MCF 10A (cell line): Measurements from ENCODE around the gene FAM83E. TPM values are rescaled to one million over a fixed set of nuclear protein-coding genes. Genes with fewer than 3 reads are reported as not detected.
"Not testable (repeated sequence)": the region's sequence is repeated elsewhere in the genome, so short reads cannot be mapped to it uniquely, and the experiment has no call there.

Experiments used
- BruUV-seq: library from RNA; stranded (reverse); fragments of 400-500 nt; replicated peaks from 2 replicates; lab custom pipeline; 2021; lab: Mats Ljungman, UMichigan
- CTCF ChIA-PET: fragments of 300-600 bp; sonication (Branson Sonifier 250); formaldehyde crosslinking; extraction: SDS; loops from one replicate; lab custom pipeline; 2021; ENCODE audit warnings: antibody characterized with exemption, inconsistent platforms; lab: Yijun Ruan, JAX
- POLR2A ChIA-PET: fragments of 300-600, 350-650 bp; sonication (Branson Sonifier 250); formaldehyde crosslinking; extraction: SDS; loops from one replicate; lab custom pipeline; 2020; ENCODE audit warnings: antibody characterized with exemption, inconsistent platforms; lab: Yijun Ruan, JAX
- DNase-seq: peaks from one replicate; pipeline ENCODE4 v3.0.0-alpha.2; 2018; ENCODE audit not compliant: unreplicated experiment
- H3K27ac Mint-ChIP-seq: one replicate; pipeline ENCODE4 v1.8.0; 2022; ENCODE audit warnings: mild to moderate bottlenecking, low read depth, mixed read lengths; ENCODE audit not compliant: unreplicated experiment
- H3K27me3 Mint-ChIP-seq: one replicate; pipeline ENCODE4 v1.8.0; 2022; ENCODE audit warnings: mixed read lengths; ENCODE audit not compliant: insufficient read depth, unreplicated experiment
- H3K36me3 Mint-ChIP-seq: one replicate; pipeline ENCODE4 v1.8.0; 2022; ENCODE audit warnings: mild to moderate bottlenecking, moderate library complexity, mixed read lengths; ENCODE audit not compliant: insufficient read depth, unreplicated experiment
- H3K4me1 Mint-ChIP-seq: one replicate; pipeline ENCODE4 v1.8.0; 2022; ENCODE audit warnings: mixed read lengths; ENCODE audit not compliant: insufficient read depth, unreplicated experiment
- H3K4me3 Mint-ChIP-seq: one replicate; pipeline ENCODE4 v1.8.0; 2022; ENCODE audit warnings: mild to moderate bottlenecking, moderate library complexity, mixed read lengths; ENCODE audit not compliant: unreplicated experiment
- H3K9me3 Mint-ChIP-seq: one replicate; pipeline ENCODE4 v1.8.0; 2022; ENCODE audit warnings: mixed read lengths; ENCODE audit not compliant: unreplicated experiment
- intact Hi-C: fragments of 100-400 bp; cut with micrococcal nuclease; formaldehyde crosslinking; loops from 2 replicates; pipeline ENCODE4 v1.14.1; 2022
- total RNA-seq: library from RNA; stranded (reverse); gene quantifications from 2 replicates; pipeline ENCODE4 v1.2.3, GENCODE V29; 2022
- TF ChIP-seq, protein P1 (sequence below): fragments of 200-600 bp; IDR thresholded peaks from one replicate; pipeline ENCODE4 v1.8.0; 2022; ENCODE audit warnings: antibody characterized with exemption, mild to moderate bottlenecking; ENCODE audit not compliant: unreplicated experiment

Gene FAM83E
- total RNA-seq, 1 experiment from 2014 or later = 0.89 TPM

DNA sequence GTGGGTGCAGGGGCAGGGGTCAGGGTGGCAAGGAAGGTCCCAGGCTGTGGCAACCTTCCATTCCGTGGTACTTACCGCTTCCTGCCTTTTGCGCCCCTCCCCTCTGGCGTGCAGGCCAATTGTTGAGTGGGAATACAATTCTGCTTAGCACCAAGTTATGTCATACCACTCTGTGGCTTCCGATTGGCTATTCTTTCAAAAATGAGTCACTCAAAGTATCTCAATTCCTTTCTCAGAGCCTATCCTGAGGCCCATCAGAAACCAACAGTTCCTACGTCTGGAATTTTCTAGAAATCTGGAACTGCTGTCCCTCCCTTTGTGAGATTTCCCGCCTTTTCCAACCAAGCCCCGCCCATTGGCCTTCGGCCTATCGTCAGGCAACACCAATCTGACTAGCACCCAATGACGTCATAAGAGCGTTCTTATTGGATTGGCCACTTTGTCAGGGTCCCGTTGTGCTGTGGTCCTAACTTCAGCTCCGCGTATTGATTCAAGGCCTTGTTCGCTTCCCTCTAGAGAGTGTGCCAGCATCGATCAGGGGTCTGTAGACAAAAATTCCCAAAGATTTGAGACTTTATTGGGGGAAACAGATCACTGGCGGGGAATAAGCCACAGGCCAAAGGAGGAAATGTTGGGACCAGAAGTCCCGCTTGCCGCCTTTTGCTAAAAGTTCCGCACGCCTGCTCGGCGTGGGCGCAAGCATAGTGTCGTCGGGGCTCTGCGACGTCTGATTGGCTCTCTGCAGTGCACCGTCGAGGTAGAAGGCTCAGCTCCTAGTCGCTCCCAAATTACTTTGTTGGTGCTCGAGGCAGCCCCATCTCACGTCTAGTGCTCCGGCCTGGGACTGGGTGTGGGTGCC lies 46.2 kb upstream of the FAM83E start:
- peak; percentile 92 for DNase-seq
- Mint-ChIP-seq H3K27ac (peak overlapping the region; percentile 61), H3K4me3 (peak overlapping the region; percentile 2), H3K9me3 (no peaks in the 10 kb centered on the region), H3K27me3 (no peaks in the 10 kb centered on the region), H3K36me3 (no peaks in the 10 kb centered on the region), H3K4me1 (peaks cover 18% of the 10 kb centered on the region)
- POLR2A ChIA-PET = no interaction called here
- no TSS peak for BruUV-seq
- intact Hi-C loops = no loop called here
- CTCF ChIA-PET = no interaction called here
- TF ChIP-seq, protein P1, sequence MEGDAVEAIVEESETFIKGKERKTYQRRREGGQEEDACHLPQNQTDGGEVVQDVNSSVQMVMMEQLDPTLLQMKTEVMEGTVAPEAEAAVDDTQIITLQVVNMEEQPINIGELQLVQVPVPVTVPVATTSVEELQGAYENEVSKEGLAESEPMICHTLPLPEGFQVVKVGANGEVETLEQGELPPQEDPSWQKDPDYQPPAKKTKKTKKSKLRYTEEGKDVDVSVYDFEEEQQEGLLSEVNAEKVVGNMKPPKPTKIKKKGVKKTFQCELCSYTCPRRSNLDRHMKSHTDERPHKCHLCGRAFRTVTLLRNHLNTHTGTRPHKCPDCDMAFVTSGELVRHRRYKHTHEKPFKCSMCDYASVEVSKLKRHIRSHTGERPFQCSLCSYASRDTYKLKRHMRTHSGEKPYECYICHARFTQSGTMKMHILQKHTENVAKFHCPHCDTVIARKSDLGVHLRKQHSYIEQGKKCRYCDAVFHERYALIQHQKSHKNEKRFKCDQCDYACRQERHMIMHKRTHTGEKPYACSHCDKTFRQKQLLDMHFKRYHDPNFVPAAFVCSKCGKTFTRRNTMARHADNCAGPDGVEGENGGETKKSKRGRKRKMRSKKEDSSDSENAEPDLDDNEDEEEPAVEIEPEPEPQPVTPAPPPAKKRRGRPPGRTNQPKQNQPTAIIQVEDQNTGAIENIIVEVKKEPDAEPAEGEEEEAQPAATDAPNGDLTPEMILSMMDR = no peak

GRCh38 chr19:48659768-48660167 lies 44.9 kb upstream of the FAM83E start:
- no peak overlapping the region for H3K27ac Mint-ChIP-seq
- no peaks in the 10 kb centered on the region for H3K36me3 Mint-ChIP-seq
- TF ChIP-seq, protein P1 = no peak
- POLR2A ChIA-PET = interaction anchor here (0.6 to 0.7 kb wide), 2 partner anchors 12 to 18 kb away, joined by 3 read pairs; no protein-coding TSS in a partner anchor
- H3K27me3 Mint-ChIP-seq = no peaks in the 10 kb centered on the region
- peak; percentile 65 for DNase-seq
- no peak overlapping the region for H3K4me3 Mint-ChIP-seq
- H3K9me3 Mint-ChIP-seq = no peaks in the 10 kb centered on the region
- intact Hi-C loops = no loop called here
- peaks cover 18% of the 10 kb centered on the region for H3K4me1 Mint-ChIP-seq
- CTCF ChIA-PET = no interaction called here
- no TSS peak for BruUV-seq

DNA sequence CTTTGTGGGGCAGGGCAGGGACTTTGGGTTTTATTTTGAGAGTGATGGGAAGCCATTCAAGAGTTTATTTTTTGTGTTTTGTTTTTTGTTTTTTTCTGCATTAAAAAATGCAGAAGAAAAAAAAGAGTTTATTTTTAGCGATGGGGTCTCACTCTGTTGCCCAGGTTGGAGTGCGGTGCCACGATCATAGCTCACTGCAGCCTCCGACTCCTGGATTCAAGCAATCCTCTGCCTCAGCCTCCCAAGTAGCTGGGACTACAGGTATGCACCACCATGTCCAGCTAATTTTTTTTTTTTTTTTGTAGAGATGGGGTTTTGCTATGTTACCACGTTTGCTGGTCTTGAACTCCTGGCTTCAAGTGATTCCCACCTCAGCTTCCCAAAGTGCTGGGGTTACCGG lies 43.6 kb upstream of the FAM83E start:
- CTCF ChIA-PET = interaction anchor here (0.6 to 1.8 kb wide), 3 partner anchors 13 to 725 kb away, joined by 3 to 6 read pairs (median 4); partner anchors contain the start of gene CA11
- no peaks in the 10 kb centered on the region for H3K9me3 Mint-ChIP-seq
- TF ChIP-seq, protein P1 = no peak
- no TSS peak for BruUV-seq
- H3K27me3 Mint-ChIP-seq = no peaks in the 10 kb centered on the region
- H3K36me3 Mint-ChIP-seq = no peaks in the 10 kb centered on the region
- intact Hi-C loops = no loop called here
- no peak for DNase-seq
- H3K27ac Mint-ChIP-seq = no peak overlapping the region
- H3K4me1 Mint-ChIP-seq = peaks cover 23% of the 10 kb centered on the region
- POLR2A ChIA-PET = interaction anchor here (0.6 kb wide), 1 partner anchor 112 kb away, joined by 3 read pairs; no protein-coding TSS in a partner anchor
- no peak overlapping the region for H3K4me3 Mint-ChIP-seq

GRCh38 chr19:48657828-48658227 lies 43.0 kb upstream of the FAM83E start:
- CTCF ChIA-PET = interaction anchor here (0.6 to 1.8 kb wide), 4 partner anchors 12 to 283 kb away, joined by 3 to 4 read pairs (median 4); partner anchors contain the start of gene CA11
- H3K4me3 Mint-ChIP-seq, H3K27ac Mint-ChIP-seq, H3K27me3 Mint-ChIP-seq, BruUV-seq, H3K9me3 Mint-ChIP-seq, intact Hi-C loops, DNase-seq, H3K36me3 Mint-ChIP-seq: not testable (repeated sequence)
- POLR2A ChIA-PET = interaction anchor here (0.6 to 1.6 kb wide), 7 partner anchors 9 to 214 kb away, joined by 3 to 6 read pairs (median 3); partner anchors contain the start of genes DBP, RPL18 and SPHK2
- H3K4me1 Mint-ChIP-seq = peaks cover 23% of the 10 kb centered on the region
